H9 (cell line): ENCODE results near the gene PDIA6. TPM values are rescaled to one million over a fixed set of nuclear protein-coding genes. Genes with fewer than 3 reads are reported as not detected.

Experiments
- DNase-seq: peaks from one replicate; pipeline ENCODE4 v3.0.0-alpha.2; 2017
- H2AFZ ChIP-seq: one replicate; pipeline ENCODE4 v1.6.1; 2013; ENCODE audit warnings: mild to moderate bottlenecking, low read length, control low read depth, moderate library complexity
- H2AK5ac ChIP-seq: 2 replicates; pipeline ENCODE4 v1.6.1; 2013; ENCODE audit warnings: low read length, control low read depth, mixed read lengths; ENCODE audit not compliant: insufficient read length
- H2BK120ac ChIP-seq: one replicate; pipeline ENCODE4 v1.6.1; 2013; ENCODE audit warnings: low read depth, mild to moderate bottlenecking, low read length, control low read depth, inconsistent platforms; ENCODE audit not compliant: poor library complexity, severe bottlenecking
- H2BK12ac ChIP-seq: 2 replicates; pipeline ENCODE4 v1.6.1; 2013; ENCODE audit warnings: low read length, control low read depth, mixed read lengths, low read depth; ENCODE audit not compliant: insufficient read length
- H2BK15ac ChIP-seq: 2 replicates; pipeline ENCODE4 v1.6.1; 2013; ENCODE audit warnings: low read depth, low read length, control low read depth
- H2BK20ac ChIP-seq: one replicate; pipeline ENCODE4 v1.6.1; 2013; ENCODE audit warnings: low read depth, mild to moderate bottlenecking, low read length, control low read depth, inconsistent platforms; ENCODE audit not compliant: poor library complexity, severe bottlenecking
- H2BK5ac ChIP-seq: 2 replicates; pipeline ENCODE4 v1.6.1; 2013; ENCODE audit warnings: low read length, control low read depth, mixed read lengths; ENCODE audit not compliant: insufficient read length
- H3K14ac ChIP-seq: 2 replicates; pipeline ENCODE4 v1.6.1; 2013; ENCODE audit warnings: low read length, control low read depth; ENCODE audit not compliant: insufficient read depth
- H3K18ac ChIP-seq: 2 replicates; pipeline ENCODE4 v1.6.1; 2013; ENCODE audit warnings: low read depth, mild to moderate bottlenecking, mixed read lengths, low read length, control low read depth; ENCODE audit not compliant: insufficient read length
- H3K23ac ChIP-seq: 2 replicates; pipeline ENCODE4 v1.6.1; 2013; ENCODE audit warnings: low read length, control low read depth, mixed read lengths, low read depth; ENCODE audit not compliant: insufficient read length
- H3K23me2 ChIP-seq: 2 replicates; pipeline ENCODE4 v1.6.1; 2013; ENCODE audit warnings: low read depth, mild to moderate bottlenecking, mixed read lengths, low read length, control low read depth; ENCODE audit not compliant: insufficient read length, poor library complexity, severe bottlenecking
- H3K27ac ChIP-seq: 2 replicates; pipeline ENCODE4 v1.5.1; 2013; ENCODE audit warnings: low read length, control low read depth, mixed read lengths, low read depth; ENCODE audit not compliant: insufficient read length
- H3K27me3 ChIP-seq: 2 replicates; pipeline ENCODE4 v1.6.1; 2013; ENCODE audit warnings: low read length, control low read depth, inconsistent platforms; ENCODE audit not compliant: insufficient read depth
- H3K4ac ChIP-seq: 2 replicates; pipeline ENCODE4 v1.6.1; 2013; ENCODE audit warnings: low read depth, mild to moderate bottlenecking, control low read depth, inconsistent platforms, low read length, moderate library complexity
- H3K4me1 ChIP-seq: 2 replicates; pipeline ENCODE4 v1.6.1; 2013; ENCODE audit warnings: low read length, control low read depth, inconsistent platforms; ENCODE audit not compliant: insufficient read depth
- H3K4me2 ChIP-seq: 2 replicates; pipeline ENCODE4 v1.6.1; 2013; ENCODE audit warnings: low read length, control low read depth, mixed read lengths; ENCODE audit not compliant: insufficient read length, insufficient read depth
- H3K56ac ChIP-seq: 2 replicates; pipeline ENCODE4 v1.6.1; 2013; ENCODE audit warnings: low read depth, mild to moderate bottlenecking, mixed read lengths, low read length, control low read depth; ENCODE audit not compliant: insufficient read length
- H3K79me1 ChIP-seq: 2 replicates; pipeline ENCODE4 v1.6.1; 2013; ENCODE audit warnings: low read depth, mild to moderate bottlenecking, moderate library complexity, low read length, control low read depth, inconsistent platforms; ENCODE audit not compliant: insufficient read depth, poor library complexity, severe bottlenecking
- H3K79me2 ChIP-seq: 2 replicates; pipeline ENCODE4 v1.6.1; 2013; ENCODE audit warnings: low read length, control low read depth, inconsistent platforms; ENCODE audit not compliant: insufficient read depth
- H3K9ac ChIP-seq: 2 replicates; pipeline ENCODE4 v1.6.1; 2013; ENCODE audit warnings: low read length, control low read depth, mixed read lengths; ENCODE audit not compliant: insufficient read length; ENCODE audit errors: extremely low read depth
- H3K9me3 ChIP-seq: one replicate; pipeline ENCODE4 v1.6.1; 2013; ENCODE audit warnings: low read depth, low read length, inconsistent platforms; ENCODE audit not compliant: control insufficient read depth
- H3T11ph ChIP-seq: one replicate; pipeline ENCODE4 v1.6.1; 2013; ENCODE audit warnings: mild to moderate bottlenecking, low read length, control low read depth, inconsistent platforms
- H4K20me1 ChIP-seq: one replicate; pipeline ENCODE4 v1.6.1; 2013; ENCODE audit not compliant: control insufficient read depth, insufficient read length, insufficient read depth
- H4K5ac ChIP-seq: 2 replicates; pipeline ENCODE4 v1.6.1; 2013; ENCODE audit warnings: low read depth, mild to moderate bottlenecking, mixed read lengths, low read length, control low read depth; ENCODE audit not compliant: insufficient read length
- H4K8ac ChIP-seq: replicated peaks from 2 replicates; pipeline ENCODE4 v1.6.1; 2013; ENCODE audit warnings: low read length, control low read depth, mixed read lengths, low read depth; ENCODE audit not compliant: insufficient read length
- H4K91ac ChIP-seq: 2 replicates; pipeline ENCODE4 v1.6.1; 2013; ENCODE audit warnings: low read depth, mild to moderate bottlenecking, moderate library complexity, mixed read lengths, low read length, control low read depth; ENCODE audit not compliant: insufficient read length
- H3K27ac Mint-ChIP-seq, 3 experiments: 2 replicates in 2 of 3; 3 replicates in 1 of 3; pipeline ENCODE4 v1.8.0; 2020 to 2021; ENCODE audit warnings: mixed read lengths in 3 of 3, mild to moderate bottlenecking in 1 of 3, moderate library complexity in 1 of 3
- H3K27me3 Mint-ChIP-seq: 2 replicates; pipeline ENCODE4 v1.8.0; 2021; ENCODE audit warnings: low read depth, mild to moderate bottlenecking, moderate library complexity, mixed read lengths
- H3K36me3 Mint-ChIP-seq, 3 experiments: 2 replicates in 2 of 3; 3 replicates in 1 of 3; pipeline ENCODE4 v1.8.0; 2020 to 2021; ENCODE audit warnings: low read depth in 3 of 3, mixed read lengths in 3 of 3; ENCODE audit not compliant: insufficient read depth in 1 of 3
- H3K4me1 Mint-ChIP-seq, 2 experiments: 2 replicates each; pipeline ENCODE4 v1.8.0; 2020; ENCODE audit warnings: mixed read lengths in 2 of 2
- H3K4me3 Mint-ChIP-seq, 2 experiments: 2 replicates in 1 of 2; 3 replicates in 1 of 2; pipeline ENCODE4 v1.8.0; 2020 to 2021; ENCODE audit warnings: mild to moderate bottlenecking in 2 of 2, mixed read lengths in 2 of 2, moderate library complexity in 1 of 2
- H3K9me3 Mint-ChIP-seq, 2 experiments: 2 replicates in 1 of 2; 3 replicates in 1 of 2; pipeline ENCODE4 v1.8.0; 2020; ENCODE audit warnings: mild to moderate bottlenecking in 2 of 2, mixed read lengths in 2 of 2, moderate library complexity in 1 of 2
- CTCF ChIP-seq: fragments of 200-600 bp; sonication (generic); conservative IDR thresholded peaks from 3 replicates; pipeline ENCODE4 v1.8.0; 2021; ENCODE audit warnings: antibody characterized with exemption, mild to moderate bottlenecking
- WGBS: extraction: QIAGEN DNeasy Blood & Tissue Kit; methylation state at CpG from one replicate; pipeline ENCODE4 v1.1.7; 2013; ENCODE audit warnings: missing lambda C conversion rate, low lambda C conversion rate, mixed read lengths; ENCODE audit not compliant: insufficient read length; ENCODE audit errors: extremely low coverage; 5-methylcytosine and 5-hydroxymethylcytosine counted together
- total RNA-seq: library from RNA; stranded (reverse); gene quantifications from 2 replicates; pipeline ENCODE4 v1.2.1, GENCODE V29; 2021

The PDIA6 gene
- total RNA-seq, 1 experiment from 2014 or later, result 301 TPM

- Histone ChIP-seq H3K27ac (no peak overlapping the region), H3K9me3 (no peaks in the 10 kb centered on the region), H3K9ac (no peak overlapping the region), H3T11ph (no peak overlapping the region), H2BK15ac (no peak overlapping the region), H2BK12ac (no peak overlapping the region), H3K18ac (no peak overlapping the region), H3K4me2 (no peak overlapping the region), H2AFZ (no peak overlapping the region), H3K79me1 (no peaks in the 10 kb centered on the region), H4K8ac (no peak overlapping the region), H2BK5ac (no peak overlapping the region), H3K14ac (no peak overlapping the region), H3K56ac (no peak overlapping the region), H3K79me2 (no peaks in the 10 kb centered on the region), H3K27me3 (no peaks in the 10 kb centered on the region), H2AK5ac (no peak overlapping the region), H2BK20ac (no peak overlapping the region), H3K4me1 (no peaks in the 10 kb centered on the region), H4K5ac (no peak overlapping the region), H3K23me2 (no peaks in the 10 kb centered on the region), H4K20me1 (no peaks in the 10 kb centered on the region), H3K4ac (no peak overlapping the region), H2BK120ac (no peak overlapping the region), H3K23ac (no peak overlapping the region), H4K91ac (no peak overlapping the region)
- no peaks in the 10 kb centered on the region for H3K9me3 Mint-ChIP-seq
- H3K36me3 Mint-ChIP-seq, result no peaks in the 10 kb centered on the region
- H3K4me3 Mint-ChIP-seq, result no peak overlapping the region
- H3K27me3 Mint-ChIP-seq, result peaks cover 14% of the 10 kb centered on the region
- H3K27ac Mint-ChIP-seq, result no peak overlapping the region
- WGBS, result no CpG with 5 or more reads among the region's 8 CpGs
- no peak for TF ChIP-seq CTCF
- DNase-seq, result no peak
- H3K4me1 Mint-ChIP-seq, result no peaks in the 10 kb centered on the region
Observed at GRCh38 chr2:10826026-10826425, 13.4 kb upstream of the PDIA6 start.
